Mucosa of rectum (tissue), 2 donors: ENCODE data around the gene LIN37.
"Not testable (repeated sequence)": the region's sequence is repeated elsewhere in the genome, so short reads cannot be mapped to it uniquely, and the experiment has no call there.

Source experiments
- H3K27ac ChIP-seq, 2 donors: one replicate each; pipeline ENCODE4 v1.7.0; 2013; ENCODE audit warnings: inconsistent platforms in 2 of 2, low read depth in 2 of 2, low read length in 2 of 2
- H3K27me3 ChIP-seq, 2 donors: one replicate each; pipeline ENCODE4 v1.7.0; 2013; ENCODE audit warnings: low read length in 2 of 2; ENCODE audit not compliant: control insufficient read depth in 2 of 2, insufficient read depth in 2 of 2
- H3K36me3 ChIP-seq, 2 donors: one replicate each; pipeline ENCODE4 v1.7.0; 2013; ENCODE audit warnings: low read length in 2 of 2; ENCODE audit not compliant: control insufficient read depth in 2 of 2, insufficient read depth in 2 of 2
- H3K4me1 ChIP-seq, 2 donors: one replicate each; pipeline ENCODE4 v1.7.0; 2013; ENCODE audit warnings: low read length in 2 of 2, mild to moderate bottlenecking in 1 of 2; ENCODE audit not compliant: control insufficient read depth in 2 of 2, insufficient read depth in 2 of 2
- H3K4me3 ChIP-seq, 2 donors: one replicate each; pipeline ENCODE4 v1.7.0; 2013; ENCODE audit warnings: low read length in 2 of 2
- H3K9ac ChIP-seq, 2 donors: one replicate each; pipeline ENCODE4 v1.7.0; 2013; ENCODE audit warnings: low read length in 2 of 2, low read depth in 1 of 2, mild to moderate bottlenecking in 1 of 2
- H3K9me3 ChIP-seq, 2 donors: one replicate each; pipeline ENCODE4 v1.7.0; 2013; ENCODE audit warnings: low read length in 2 of 2; ENCODE audit not compliant: control insufficient read depth in 2 of 2
- donor health status: healthy.
- donor health status: Normal muscosa, but diverticular disease.

The LIN37 gene

GRCh38 chr19:35760711-35761349 is 12.5 kb downstream of the LIN37 start:
- Histone ChIP-seq H3K27ac (no peak overlapping the region), H3K4me3 (no peak overlapping the region), H3K36me3 (peaks cover 11 to 16% of the 10 kb centered on the region in 2 donors), H3K9ac (no peak overlapping the region), H3K27me3 (peaks cover 0 to 3% of the 10 kb centered on the region in 2 donors), H3K9me3 (no peaks in the 10 kb centered on the region), H3K4me1 (peaks cover 19 to 20% of the 10 kb centered on the region in 2 donors)

GRCh38 chr19:35764432-35765315 is 16.3 kb downstream of the LIN37 start:
- Histone ChIP-seq H3K4me3 (no peak overlapping the region), H3K4me1 (no peaks in the 10 kb centered on the region), H3K9me3 (no peaks in the 10 kb centered on the region), H3K36me3 (peaks cover 11 to 19% of the 10 kb centered on the region in 2 donors), H3K27me3 (no peaks in the 10 kb centered on the region), H3K9ac (no peak overlapping the region), H3K27ac (no peak overlapping the region)

GRCh38 chr19:35766571-35767104 is 18.3 kb downstream of the LIN37 start:
- Histone ChIP-seq H3K4me3 (no peak overlapping the region), H3K9me3 (no peaks in the 10 kb centered on the region), H3K27ac (no peak overlapping the region), H3K9ac (no peak overlapping the region), H3K36me3 (peaks cover 11 to 19% of the 10 kb centered on the region in 2 donors), H3K27me3 (no peaks in the 10 kb centered on the region), H3K4me1 (no peaks in the 10 kb centered on the region)

- no peaks in the 10 kb centered on the region for H3K27me3 ChIP-seq
- no peak overlapping the region for H3K27ac ChIP-seq
- peaks cover 6 to 14% of the 10 kb centered on the region in 2 donors for H3K36me3 ChIP-seq
- no peaks in the 10 kb centered on the region for H3K9me3 ChIP-seq
- H3K4me3 ChIP-seq: no peak overlapping the region
- H3K4me1 ChIP-seq: no peaks in the 10 kb centered on the region
- no peak overlapping the region for H3K9ac ChIP-seq
Observed at GRCh38 chr19:35767288-35768081, 19.1 kb downstream of the LIN37 start.

GRCh38 chr19:35768082-35768421 is 19.7 kb downstream of the LIN37 start:
- H3K4me1 ChIP-seq: no peaks in the 10 kb centered on the region
- H3K27ac ChIP-seq: no peak overlapping the region
- H3K27me3 ChIP-seq: no peaks in the 10 kb centered on the region
- no peaks in the 10 kb centered on the region for H3K9me3 ChIP-seq
- peaks cover 6 to 14% of the 10 kb centered on the region in 2 donors for H3K36me3 ChIP-seq
- H3K4me3 ChIP-seq: no peak overlapping the region
- H3K9ac ChIP-seq: no peak overlapping the region

- H3K9me3 ChIP-seq, H3K4me1 ChIP-seq, H3K27ac ChIP-seq, H3K4me3 ChIP-seq, H3K36me3 ChIP-seq, H3K27me3 ChIP-seq, H3K9ac ChIP-seq: not testable (repeated sequence)
Observed at GRCh38 chr19:35772362-35772761, 24.0 kb downstream of the LIN37 start.

- Histone ChIP-seq H3K36me3 (peaks cover 0 to 3% of the 10 kb centered on the region in 2 donors), H3K4me1 (peaks cover 4 to 7% of the 10 kb centered on the region in 2 donors), H3K27me3 (no peaks in the 10 kb centered on the region), H3K27ac (no peak overlapping the region), H3K4me3 (no peak overlapping the region), H3K9ac (no peak overlapping the region), H3K9me3 (no peaks in the 10 kb centered on the region)
Observed at GRCh38 chr19:35773020-35773806, 24.8 kb downstream of the LIN37 start.

- H3K9ac ChIP-seq: no peak overlapping the region
- H3K36me3 ChIP-seq: peaks cover 0 to 4% of the 10 kb centered on the region in 2 donors
- H3K27me3 ChIP-seq: no peaks in the 10 kb centered on the region
- peak overlapping the region; percentile 56 to 68 for H3K4me3 ChIP-seq
- H3K4me1 ChIP-seq: peaks cover 4 to 7% of the 10 kb centered on the region in 2 donors
- H3K9me3 ChIP-seq: no peaks in the 10 kb centered on the region
- H3K27ac ChIP-seq: no peak overlapping the region
Observed at GRCh38 chr19:35774274-35775045, 26.1 kb downstream of the LIN37 start.

GRCh38 chr19:35775046-35775297 is 26.6 kb downstream of the LIN37 start:
- Histone ChIP-seq H3K27me3 (no peaks in the 10 kb centered on the region), H3K27ac (no peak overlapping the region), H3K9me3 (no peaks in the 10 kb centered on the region), H3K9ac (no peak overlapping the region), H3K4me3 (peak overlapping the region; percentile 56 to 68), H3K36me3 (peaks cover 0 to 4% of the 10 kb centered on the region in 2 donors), H3K4me1 (peaks cover 4 to 7% of the 10 kb centered on the region in 2 donors)
